ENCODE data around the gene SLC35F3.

- TF ChIP-seq HCFC1 (IDR thresholded peaks at IDR 0.05; ENCODE audit: low read depth, low read length) = no peak
- TF ChIP-seq ZNF586 (CRISPR knock-in tag; conservative IDR thresholded peaks at IDR 0.05) = no peak
- TF ChIP-seq ZNF384 (IDR thresholded peaks at IDR 0.05; ENCODE audit: low read depth, low read length) = no peak
- TF ChIP-seq KLF10 (CRISPR knock-in tag; IDR thresholded peaks at IDR 0.05) = no peak
- no peak for TF ChIP-seq BRF1 (IDR thresholded peaks at IDR 0.05; ENCODE audit: borderline replicate concordance, extremely low read depth, insufficient read length)
- no peak for TF ChIP-seq EP300 (IDR thresholded peaks at IDR 0.05; ENCODE audit: low read length)
- no peak for TF ChIP-seq MXI1 (IDR thresholded peaks at IDR 0.05; ENCODE audit: low read depth, low read length)
- no peak for TF ChIP-seq ZNF263 (CRISPR knock-in tag; IDR thresholded peaks at IDR 0.05; ENCODE audit: borderline replicate concordance)
- no peak for TF ChIP-seq CTCF (IDR thresholded peaks at IDR 0.05 in 2 of 3, conservative IDR thresholded peaks at IDR 0.05 in 1 of 3; ENCODE audit: insufficient read depth in 2 of 3, low read depth in 1 of 3, low read length in 3 of 3)
- no peak for TF ChIP-seq RNF219 (CRISPR knock-in tag; IDR thresholded peaks at IDR 0.05)
- TF ChIP-seq ZBTB43 (CRISPR knock-in tag; IDR thresholded peaks at IDR 0.05) = no peak
- TF ChIP-seq NR2F6 (CRISPR knock-in tag; IDR thresholded peaks at IDR 0.05) = no peak
- no peak for TF ChIP-seq CEBPB (tag; IDR thresholded peaks at IDR 0.05)
Observed at GRCh38 chr1:234250747-234251146, 346.3 kb downstream of the SLC35F3 start.

Data from K562 (cell line).